GM21737 (cell line): Measurements from ENCODE around the gene A1BG.
A peak's percentile ranks its signal among the peaks of the same experiment; 100 is the strongest.
"Not testable (repeated sequence)": the region's sequence is repeated elsewhere in the genome, so short reads cannot be mapped to it uniquely, and the experiment has no call there.

ENCODE experiments used
- ATAC-seq: cut with Tn5 transposase; IDR thresholded peaks from one replicate; pipeline ENCODE4 v1.9.1; 2021; ENCODE audit warnings: mild to moderate bottlenecking, moderate library complexity; ENCODE audit not compliant: unreplicated experiment

The A1BG gene

DNA sequence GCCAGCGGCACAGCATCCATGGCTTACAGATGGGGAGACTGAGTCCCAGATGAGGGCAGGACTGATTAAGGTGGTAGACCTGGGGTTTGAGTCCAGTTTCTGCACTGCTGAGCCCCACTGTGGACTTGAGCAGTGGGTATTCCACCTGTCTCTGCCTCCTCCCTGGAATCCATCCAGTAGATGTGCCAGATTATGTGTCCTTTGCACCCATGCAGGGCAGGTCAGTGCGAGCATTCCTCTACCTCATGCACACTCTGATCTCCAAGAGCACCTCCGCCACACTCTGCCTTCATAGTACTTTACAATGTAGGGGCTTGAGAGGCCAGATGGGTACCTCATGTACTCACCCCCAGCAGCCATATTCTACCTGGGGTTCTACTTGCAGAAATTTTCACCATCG is 16.5 kb downstream of the A1BG start:
- ATAC-seq, result no peak

- ATAC-seq, result no peak
These were observed 17.1 kb downstream of the A1BG start for GRCh38 chr19:58336216-58336615.

- ATAC-seq, result no peak
These were observed 17.7 kb downstream of the A1BG start for GRCh38 chr19:58335630-58336029.

- no peak for ATAC-seq
These were observed 18.5 kb downstream of the A1BG start for GRCh38 chr19:58334691-58335249.

DNA sequence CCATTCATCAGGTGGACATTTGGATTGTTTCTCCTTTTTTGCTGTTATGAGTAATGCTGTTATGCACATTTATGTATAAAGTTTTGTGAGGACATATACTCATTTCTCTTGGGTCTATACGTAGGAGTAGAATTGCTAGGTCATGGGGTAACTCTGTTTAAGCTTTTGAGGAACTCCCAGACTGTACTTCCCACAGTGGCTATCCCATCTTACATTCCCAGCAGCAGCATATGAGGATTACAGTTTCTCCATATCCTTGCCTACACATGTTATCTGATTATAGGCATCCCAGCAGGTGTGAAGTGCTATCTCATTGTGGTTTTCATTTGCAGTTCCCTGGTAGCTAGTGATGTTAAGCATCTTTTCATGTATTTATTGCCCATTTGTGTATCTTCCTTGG is 20.6 kb downstream of the A1BG start:
- no peak for ATAC-seq

DNA sequence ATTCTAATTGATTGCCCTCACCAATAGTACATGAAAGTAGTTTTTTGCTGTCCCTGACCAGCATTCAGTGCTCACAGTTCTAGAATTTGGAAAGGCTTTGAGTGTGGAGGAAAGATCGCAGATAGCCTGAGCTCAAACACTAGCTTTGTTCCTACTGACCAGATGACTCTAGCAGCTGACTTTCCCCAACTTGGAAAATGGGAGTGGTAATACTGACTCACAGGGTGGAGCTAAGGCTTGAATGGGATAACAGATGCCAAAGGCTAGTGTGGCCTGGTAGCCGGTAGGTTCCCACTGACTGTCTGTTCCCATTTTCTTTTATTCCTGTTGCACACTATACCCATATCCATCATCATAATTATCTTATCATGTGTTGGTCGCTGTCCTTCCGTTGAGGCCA is 22.8 kb downstream of the A1BG start:
- ATAC-seq, result no peak

DNA sequence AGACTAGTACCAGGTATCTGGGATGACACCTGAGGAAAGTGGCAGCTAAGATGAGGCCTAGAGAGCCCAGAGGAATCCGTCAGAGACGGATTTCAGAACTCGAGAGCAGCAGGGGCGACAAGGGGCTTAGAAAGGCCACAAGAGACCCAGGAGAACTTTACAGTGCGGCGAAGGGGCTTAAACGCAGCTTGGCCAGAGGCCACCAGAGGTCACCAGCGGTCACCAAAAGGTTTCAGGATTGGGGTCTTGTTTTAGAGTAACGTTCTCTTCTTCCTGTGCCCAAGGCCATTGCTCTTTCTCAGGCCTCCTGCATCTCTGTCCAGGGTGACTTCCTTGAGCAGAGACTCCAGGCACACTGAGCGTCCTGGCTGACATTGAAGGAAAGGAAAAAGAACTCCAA is 24.3 kb downstream of the A1BG start:
- no peak for ATAC-seq

- peak; percentile 89 for ATAC-seq
These were observed 26.2 kb downstream of the A1BG start, which contains the start of gene ZSCAN22 for GRCh38 chr19:58326914-58327726. ZSCAN22 (plus strand) TSS chr19:58326994; CDS start chr19:58334803, 7,809 bp downstream.

- no peak for ATAC-seq
These were observed 26.8 kb downstream of the A1BG start for GRCh38 chr19:58326501-58326913.

DNA sequence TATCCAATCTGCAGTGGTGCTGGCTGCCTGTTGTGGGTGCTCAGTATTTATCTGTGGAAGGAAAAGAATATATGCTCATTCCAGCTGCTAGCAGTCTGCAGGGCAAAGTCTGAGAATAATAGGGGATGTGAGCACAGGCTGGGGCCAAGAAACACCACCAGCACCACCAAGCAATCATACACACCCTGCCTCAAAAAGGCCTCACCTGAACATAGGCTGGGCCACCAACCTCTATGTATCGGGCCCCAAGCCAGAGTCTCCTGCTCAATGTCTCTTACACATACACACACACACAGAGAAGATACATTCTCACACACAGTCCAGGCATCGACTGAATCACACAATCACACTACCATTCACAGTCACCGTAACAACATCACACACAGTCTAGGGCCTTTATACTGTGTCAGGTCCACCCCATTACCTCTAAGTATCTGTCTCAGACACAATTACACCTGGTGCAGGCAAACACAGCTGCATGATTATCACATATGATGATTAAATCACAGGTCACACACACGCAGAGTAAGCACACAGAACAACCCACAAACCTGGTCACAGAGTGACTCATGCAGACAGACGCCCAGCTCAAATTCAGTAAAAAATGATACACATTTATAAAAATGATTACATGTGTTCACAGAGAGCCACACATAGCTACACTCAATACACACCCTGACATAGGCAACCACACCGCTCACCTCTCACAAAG is 27.8 kb downstream of the A1BG start:
- no peak for ATAC-seq

DNA sequence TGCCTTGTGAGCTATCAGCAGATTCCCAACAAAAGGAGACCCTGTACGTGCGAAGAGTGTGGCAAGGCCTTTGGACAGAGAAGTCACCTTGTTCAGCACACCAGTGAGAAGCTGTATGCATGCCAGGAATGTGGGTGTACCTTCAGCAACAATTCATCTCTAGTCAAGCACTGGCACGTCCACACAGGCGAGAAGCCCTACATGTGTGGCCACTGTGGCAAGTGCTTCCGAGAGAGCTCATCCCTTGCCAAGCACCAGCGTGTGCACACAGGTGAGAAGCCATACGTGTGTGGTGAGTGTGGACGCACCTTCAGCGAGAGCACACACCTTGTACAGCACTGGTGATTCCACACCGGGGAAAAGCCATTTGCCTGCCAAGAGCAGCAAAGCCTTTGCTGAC is 34.1 kb downstream of the A1BG start:
- ATAC-seq, result no peak

GRCh38 chr19:58318297-58318696 is 35.0 kb downstream of the A1BG start:
- ATAC-seq, result no peak

DNA sequence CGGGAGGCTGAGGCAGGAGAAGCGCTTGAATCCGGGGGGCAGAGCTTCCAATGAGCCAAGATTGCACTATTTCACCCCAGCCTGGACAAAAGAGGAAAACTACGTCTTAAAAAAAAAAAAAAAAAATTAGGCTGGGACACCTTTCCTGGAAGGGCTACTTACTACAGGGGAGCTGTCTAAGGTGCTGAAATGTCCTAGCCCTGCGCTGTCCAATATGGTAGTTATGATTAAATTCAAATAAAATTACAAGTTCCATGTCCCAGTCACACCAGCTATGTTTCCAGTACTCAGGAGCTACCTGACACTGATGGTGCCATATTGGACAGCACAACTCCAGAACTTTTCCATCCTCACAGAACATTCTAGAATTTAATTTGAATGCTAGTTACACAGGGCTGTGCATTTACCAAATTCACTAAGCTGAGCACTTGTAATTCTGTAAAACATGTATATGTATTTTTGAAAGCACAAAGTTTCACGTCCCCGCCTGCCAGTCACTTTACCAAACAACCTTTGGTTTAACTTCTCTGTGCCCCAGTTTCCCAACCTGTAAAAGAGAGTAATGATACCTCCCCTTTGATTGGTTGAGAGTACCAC is 35.7 kb downstream of the A1BG start:
- no peak for ATAC-seq

DNA sequence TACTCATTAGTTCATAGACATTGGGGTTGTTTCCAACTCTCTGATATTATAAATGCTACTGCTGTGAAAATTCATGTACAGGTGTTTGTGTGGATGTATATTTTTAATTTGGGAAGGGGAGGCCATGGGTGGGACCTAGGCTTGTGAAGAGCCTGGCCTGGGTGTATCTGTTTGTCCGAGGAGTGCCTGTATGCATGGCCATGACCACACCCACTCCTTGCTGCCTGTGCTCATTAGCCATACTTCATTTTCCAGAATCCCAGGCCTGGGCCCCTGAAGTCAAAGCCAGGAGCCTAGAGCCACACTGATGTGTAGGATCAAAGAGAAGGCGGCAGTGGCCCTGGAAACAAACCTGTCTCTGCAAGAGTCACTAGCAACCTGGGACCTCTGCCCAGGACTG is 37.7 kb downstream of the A1BG start:
- ATAC-seq, result no peak

- no peak for ATAC-seq
These were observed 41.9 kb downstream of the A1BG start for GRCh38 chr19:58311345-58311865.

- not testable (repeated sequence) for ATAC-seq
These were observed 42.6 kb downstream of the A1BG start for GRCh38 chr19:58310685-58311084.

GRCh38 chr19:58307736-58308135 is 45.6 kb downstream of the A1BG start:
- ATAC-seq, result no peak

DNA sequence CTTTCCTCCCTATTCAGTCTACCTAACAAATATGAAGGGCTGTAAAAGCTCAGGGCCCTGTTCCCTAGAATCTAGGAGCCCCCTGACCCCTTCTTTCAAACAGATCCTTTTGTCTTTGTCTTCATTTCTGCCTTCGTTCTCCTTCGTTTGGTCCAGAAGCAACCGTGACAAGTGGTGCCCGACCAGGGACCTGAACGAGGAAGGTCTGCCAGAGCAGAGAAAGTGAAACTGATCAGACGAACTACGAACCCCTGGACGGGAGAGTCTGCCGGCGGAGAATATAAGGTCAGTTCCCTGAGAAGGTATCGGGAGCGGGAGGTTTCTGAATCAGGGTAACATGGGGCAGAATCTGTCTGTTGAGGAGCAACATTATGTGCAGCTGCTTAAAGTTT is 47.4 kb downstream of the A1BG start:
- ATAC-seq, result no peak

DNA sequence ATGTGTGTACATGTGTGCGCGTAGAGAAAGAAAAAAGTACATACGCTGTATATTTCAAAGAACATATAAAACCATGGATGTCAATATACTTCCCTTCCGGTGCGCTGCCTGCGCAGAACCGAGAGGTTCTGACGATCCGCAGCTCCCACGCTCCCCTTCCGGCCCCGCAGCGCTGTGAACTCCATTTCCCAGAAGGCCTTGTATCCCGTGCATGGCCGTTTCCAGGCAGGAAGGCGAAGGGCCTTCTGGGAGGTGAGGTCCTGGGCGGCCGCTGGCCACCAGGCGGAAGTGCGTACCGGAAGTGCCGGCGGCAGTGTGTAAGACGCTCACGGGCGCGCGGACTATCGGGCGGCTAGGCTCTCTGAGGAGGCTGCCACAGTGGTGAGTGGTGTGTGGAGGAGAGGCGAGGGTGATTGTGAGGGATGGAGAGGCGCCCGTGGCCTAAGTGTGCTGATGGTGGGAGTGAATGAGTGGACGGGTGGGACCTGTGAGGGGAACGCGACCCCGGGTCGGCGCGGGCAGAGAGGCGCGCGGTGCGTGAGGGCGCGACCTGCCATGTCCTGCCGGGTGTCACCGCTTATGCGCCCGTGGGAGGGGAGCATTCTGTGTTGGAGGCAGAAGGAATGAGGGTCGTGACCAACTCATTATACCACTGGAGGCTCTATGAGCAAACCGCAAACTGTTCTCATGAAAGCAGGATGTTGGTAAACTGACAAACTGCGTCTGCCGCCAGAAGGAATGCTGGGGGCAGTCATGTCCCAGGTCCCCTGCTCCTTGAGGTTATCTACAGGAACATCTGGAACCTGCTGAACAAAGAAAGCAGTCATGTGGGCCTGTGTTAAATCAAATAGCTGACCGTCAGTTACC is 48.0 kb downstream of the A1BG start, which contains the start of gene ERVK3-1:
Gene ERVK3-1 (plus strand): TSS at position 313 of the 867 bp plus-strand sequence. CDS start 6,792 bp downstream, outside the sequence.
- ATAC-seq, result peak; percentile 96

DNA sequence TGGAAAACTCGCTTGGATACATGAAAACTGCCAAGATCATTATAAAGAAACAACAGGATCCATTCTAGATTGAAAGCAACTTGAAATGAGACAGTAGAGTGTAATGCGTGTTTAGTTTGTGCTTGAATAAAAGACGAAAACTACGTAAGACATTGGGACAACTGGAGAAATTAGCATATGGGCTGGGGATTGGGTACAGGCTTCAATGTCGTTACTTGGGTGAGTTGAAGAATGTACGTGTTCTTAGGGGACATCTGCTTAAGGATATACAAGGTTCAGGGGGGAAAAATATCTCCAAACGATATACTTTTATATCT is 48.6 kb downstream of the A1BG start:
- no peak for ATAC-seq
